OCI-LY1 (cell line): ENCODE measurements around the gene DRAM1.

Experiments used
- EZH2 ChIP-seq: fragments of 200-600 bp; sonication (generic), shearing (Covaris generic); IDR thresholded peaks from 2 replicates; pipeline ENCODE4 v1.8.0; 2017; ENCODE audit warnings: borderline replicate concordance, mixed run types, mild to moderate bottlenecking, antibody characterized with exemption, low read length, moderate library complexity, mixed read lengths
- TF ChIP-seq, protein P1 (sequence below): fragments of 200-600 bp; sonication (generic), shearing (Covaris generic); IDR thresholded peaks from 2 replicates; pipeline ENCODE4 v1.5.1; 2017; ENCODE audit warnings: mild to moderate bottlenecking, antibody characterized with exemption, low read length, moderate library complexity, mixed read lengths

DNA sequence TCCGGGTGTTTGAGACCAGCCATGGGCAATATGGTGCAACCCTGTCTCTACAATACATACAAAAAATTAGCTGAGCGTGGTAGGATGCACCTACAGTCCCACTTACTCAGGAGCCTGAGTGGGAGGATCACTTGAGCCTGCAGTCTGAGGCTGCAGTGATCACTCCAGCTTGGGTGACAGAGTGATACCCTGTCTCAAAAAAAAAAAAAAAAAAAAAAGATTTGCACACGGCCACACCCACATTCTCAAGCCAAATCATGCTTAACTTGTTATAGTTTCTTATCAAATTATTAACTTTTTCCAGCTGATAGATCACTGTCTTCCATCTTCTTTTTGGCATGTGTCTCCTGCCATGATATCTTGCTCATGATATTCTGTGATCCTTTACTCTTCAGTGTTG is 6.8 kb downstream of the DRAM1 start:
- TF ChIP-seq, protein P1, sequence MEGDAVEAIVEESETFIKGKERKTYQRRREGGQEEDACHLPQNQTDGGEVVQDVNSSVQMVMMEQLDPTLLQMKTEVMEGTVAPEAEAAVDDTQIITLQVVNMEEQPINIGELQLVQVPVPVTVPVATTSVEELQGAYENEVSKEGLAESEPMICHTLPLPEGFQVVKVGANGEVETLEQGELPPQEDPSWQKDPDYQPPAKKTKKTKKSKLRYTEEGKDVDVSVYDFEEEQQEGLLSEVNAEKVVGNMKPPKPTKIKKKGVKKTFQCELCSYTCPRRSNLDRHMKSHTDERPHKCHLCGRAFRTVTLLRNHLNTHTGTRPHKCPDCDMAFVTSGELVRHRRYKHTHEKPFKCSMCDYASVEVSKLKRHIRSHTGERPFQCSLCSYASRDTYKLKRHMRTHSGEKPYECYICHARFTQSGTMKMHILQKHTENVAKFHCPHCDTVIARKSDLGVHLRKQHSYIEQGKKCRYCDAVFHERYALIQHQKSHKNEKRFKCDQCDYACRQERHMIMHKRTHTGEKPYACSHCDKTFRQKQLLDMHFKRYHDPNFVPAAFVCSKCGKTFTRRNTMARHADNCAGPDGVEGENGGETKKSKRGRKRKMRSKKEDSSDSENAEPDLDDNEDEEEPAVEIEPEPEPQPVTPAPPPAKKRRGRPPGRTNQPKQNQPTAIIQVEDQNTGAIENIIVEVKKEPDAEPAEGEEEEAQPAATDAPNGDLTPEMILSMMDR: no peak
- TF ChIP-seq EZH2: no peak
